ENCODE data around the gene MYO3B. TPM values are rescaled to one million over a fixed set of nuclear protein-coding genes. Genes with fewer than 3 reads are reported as not detected.

MYO3B gene
- total RNA-seq, 1 experiment from 2014 or later = 0.09 TPM

DNA sequence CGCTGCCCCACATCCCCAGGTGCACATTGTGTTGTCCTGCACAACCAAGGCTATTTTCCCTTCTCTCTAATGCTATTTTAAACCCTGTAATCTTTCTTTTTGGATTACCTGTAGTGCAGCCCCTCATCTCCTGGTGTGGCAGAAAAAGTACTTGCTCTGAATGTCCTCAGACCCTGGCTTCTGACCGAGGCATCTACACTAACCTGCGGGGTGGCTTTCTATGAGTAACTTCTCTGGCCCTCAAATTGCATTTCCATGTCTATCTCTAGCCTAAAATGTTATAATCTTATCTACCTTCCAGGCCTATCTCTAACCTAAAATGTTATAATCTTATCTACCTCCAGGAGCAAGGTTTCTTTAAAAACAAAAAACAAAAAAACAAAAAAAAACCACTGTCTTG, 519.0 kb downstream of the MYO3B start:
- no peaks in the 10 kb centered on the region for H3K4me1 ChIP-seq
- H3K4me1 Mint-ChIP-seq (ENCODE audit: low read depth, unreplicated experiment) = peaks cover 22% of the 10 kb centered on the region

DNA sequence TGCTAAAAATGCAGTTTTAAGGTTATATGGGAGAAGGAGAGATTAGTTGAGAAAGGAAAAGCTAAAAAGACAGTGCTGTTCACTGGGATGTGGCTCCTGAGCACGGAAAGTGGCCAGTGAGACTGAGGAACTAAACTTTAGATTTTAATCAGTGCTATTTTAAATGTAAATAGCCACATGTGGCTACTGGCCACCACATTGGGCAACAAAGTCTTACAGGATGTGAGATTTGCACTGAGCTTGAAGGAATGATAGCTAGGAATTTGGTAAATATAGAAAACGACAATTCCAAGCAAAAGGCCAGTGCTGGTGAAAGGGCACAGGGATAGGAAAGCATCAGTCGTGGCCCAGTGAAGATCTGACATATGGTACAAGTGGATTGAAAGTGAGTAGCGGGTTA, 523.1 kb downstream of the MYO3B start:
- no peaks in the 10 kb centered on the region for H3K4me1 ChIP-seq
- no peaks in the 10 kb centered on the region for H3K9me3 ChIP-seq
- Mint-ChIP-seq H3K36me3 (ENCODE audit: insufficient read depth, unreplicated experiment) (no peaks in the 10 kb centered on the region), H3K4me1 (ENCODE audit: low read depth, unreplicated experiment) (peaks cover 19% of the 10 kb centered on the region), H3K4me3 (ENCODE audit: unreplicated experiment) (no peak overlapping the region), H3K9me3 (ENCODE audit: unreplicated experiment) (peaks cover 12% of the 10 kb centered on the region), H3K27me3 (ENCODE audit: insufficient read depth, unreplicated experiment) (no peaks in the 10 kb centered on the region), H3K27ac (ENCODE audit: unreplicated experiment) (no peak overlapping the region)
- DNase-seq = no peak
- H3K4me3 ChIP-seq (ENCODE audit: low read depth, low read length) = no peak overlapping the region
- BruUV-seq (replicated peaks) = no TSS peak
- intact Hi-C loops (cut with micrococcal nuclease; ENCODE audit: unreplicated experiment) = no loop called here
- POLR2A ChIA-PET = no interaction called here
- no peaks in the 10 kb centered on the region for H3K36me3 ChIP-seq (ENCODE audit: control insufficient read depth, insufficient read depth, low read length)
- TF ChIP-seq, protein P1, sequence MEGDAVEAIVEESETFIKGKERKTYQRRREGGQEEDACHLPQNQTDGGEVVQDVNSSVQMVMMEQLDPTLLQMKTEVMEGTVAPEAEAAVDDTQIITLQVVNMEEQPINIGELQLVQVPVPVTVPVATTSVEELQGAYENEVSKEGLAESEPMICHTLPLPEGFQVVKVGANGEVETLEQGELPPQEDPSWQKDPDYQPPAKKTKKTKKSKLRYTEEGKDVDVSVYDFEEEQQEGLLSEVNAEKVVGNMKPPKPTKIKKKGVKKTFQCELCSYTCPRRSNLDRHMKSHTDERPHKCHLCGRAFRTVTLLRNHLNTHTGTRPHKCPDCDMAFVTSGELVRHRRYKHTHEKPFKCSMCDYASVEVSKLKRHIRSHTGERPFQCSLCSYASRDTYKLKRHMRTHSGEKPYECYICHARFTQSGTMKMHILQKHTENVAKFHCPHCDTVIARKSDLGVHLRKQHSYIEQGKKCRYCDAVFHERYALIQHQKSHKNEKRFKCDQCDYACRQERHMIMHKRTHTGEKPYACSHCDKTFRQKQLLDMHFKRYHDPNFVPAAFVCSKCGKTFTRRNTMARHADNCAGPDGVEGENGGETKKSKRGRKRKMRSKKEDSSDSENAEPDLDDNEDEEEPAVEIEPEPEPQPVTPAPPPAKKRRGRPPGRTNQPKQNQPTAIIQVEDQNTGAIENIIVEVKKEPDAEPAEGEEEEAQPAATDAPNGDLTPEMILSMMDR (IDR thresholded peaks at IDR 0.05; ENCODE audit: insufficient read depth in 1 of 2, low read depth in 1 of 2, low read length in 1 of 2, severe bottlenecking in 1 of 2, unreplicated experiment in 1 of 2) = no peak
- no peaks in the 10 kb centered on the region for H3K27me3 ChIP-seq (replicated peaks; ENCODE audit: control insufficient read depth, insufficient read depth, low read length)
- CTCF ChIA-PET = no interaction called here

More for the DNA sequence above, 519.0 kb downstream of the MYO3B start:
- no TSS peak for BruUV-seq (replicated peaks)
- H3K27ac Mint-ChIP-seq (ENCODE audit: unreplicated experiment) = peak overlapping the region; percentile 36
- intact Hi-C loops (cut with micrococcal nuclease; ENCODE audit: unreplicated experiment) = no loop called here
- no peak overlapping the region for H3K4me3 ChIP-seq (ENCODE audit: low read depth, low read length)
- H3K27me3 Mint-ChIP-seq (ENCODE audit: insufficient read depth, unreplicated experiment) = no peaks in the 10 kb centered on the region
- POLR2A ChIA-PET = no interaction called here
- H3K9me3 Mint-ChIP-seq (ENCODE audit: unreplicated experiment) = no peaks in the 10 kb centered on the region
- H3K36me3 ChIP-seq (ENCODE audit: control insufficient read depth, insufficient read depth, low read length) = no peaks in the 10 kb centered on the region
- H3K9me3 ChIP-seq = no peaks in the 10 kb centered on the region
- peak overlapping the region; percentile 7 for H3K4me3 Mint-ChIP-seq (ENCODE audit: unreplicated experiment)
- TF ChIP-seq, protein P1 (IDR thresholded peaks at IDR 0.05; ENCODE audit: insufficient read depth in 1 of 2, low read depth in 1 of 2, low read length in 1 of 2, severe bottlenecking in 1 of 2, unreplicated experiment in 1 of 2) = no peak
- H3K36me3 Mint-ChIP-seq (ENCODE audit: insufficient read depth, unreplicated experiment) = no peaks in the 10 kb centered on the region
- DNase-seq = no peak
- CTCF ChIA-PET = no interaction called here
- no peaks in the 10 kb centered on the region for H3K27me3 ChIP-seq (replicated peaks; ENCODE audit: control insufficient read depth, insufficient read depth, low read length)

DNA sequence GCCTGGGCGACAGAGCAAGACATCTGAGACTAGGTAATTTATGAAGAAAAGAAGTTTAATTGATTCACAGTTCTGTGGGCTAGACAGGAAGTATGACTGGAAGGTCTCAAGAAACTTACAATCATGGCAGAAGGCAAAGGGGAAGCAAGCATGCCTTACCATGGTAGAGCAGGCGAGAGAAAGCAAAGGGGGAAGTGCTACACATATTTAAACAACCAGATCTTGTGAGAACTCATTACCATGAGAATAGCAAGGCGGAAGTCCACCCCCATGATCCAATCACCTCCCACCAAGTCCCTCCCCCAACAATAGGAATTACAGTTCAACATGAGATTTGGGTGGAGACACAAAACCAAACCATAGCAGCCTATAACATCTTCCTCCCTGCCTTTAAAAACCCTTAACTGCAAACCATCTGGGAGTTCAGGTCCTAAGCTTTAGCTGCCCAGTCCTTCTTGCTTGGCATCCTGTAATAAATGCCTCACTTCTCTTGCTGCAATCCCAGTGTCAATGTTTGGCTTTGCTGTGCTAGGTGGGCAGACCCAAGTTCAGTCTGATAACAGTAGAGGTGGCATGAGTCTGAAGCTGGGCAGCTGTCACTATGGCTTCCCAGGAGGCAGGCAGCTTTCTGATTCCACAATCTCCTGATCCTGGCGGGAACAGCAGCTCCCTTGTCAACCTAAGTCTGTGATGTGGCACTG, 526.0 kb downstream of the MYO3B start:
- H3K36me3 ChIP-seq (ENCODE audit: control insufficient read depth, insufficient read depth, low read length) = no peaks in the 10 kb centered on the region

More for the DNA sequence above, 526.0 kb downstream of the MYO3B start:
- ChIA-PET CTCF (no interaction called here), POLR2A (no interaction called here)
- Mint-ChIP-seq H3K9me3 (ENCODE audit: unreplicated experiment) (peaks cover 12% of the 10 kb centered on the region), H3K27me3 (ENCODE audit: insufficient read depth, unreplicated experiment) (no peaks in the 10 kb centered on the region), H3K4me3 (ENCODE audit: unreplicated experiment) (no peak overlapping the region), H3K36me3 (ENCODE audit: insufficient read depth, unreplicated experiment) (no peaks in the 10 kb centered on the region), H3K4me1 (ENCODE audit: low read depth, unreplicated experiment) (peaks cover 14% of the 10 kb centered on the region), H3K27ac (ENCODE audit: unreplicated experiment) (no peak overlapping the region)
- intact Hi-C loops (cut with micrococcal nuclease; ENCODE audit: unreplicated experiment) = no loop called here
- no peaks in the 10 kb centered on the region for H3K4me1 ChIP-seq
- BruUV-seq (replicated peaks) = no TSS peak
- H3K27me3 ChIP-seq (replicated peaks; ENCODE audit: control insufficient read depth, insufficient read depth, low read length) = no peaks in the 10 kb centered on the region
- H3K9me3 ChIP-seq = no peaks in the 10 kb centered on the region
- H3K4me3 ChIP-seq (ENCODE audit: low read depth, low read length) = no peak overlapping the region
- TF ChIP-seq, protein P1 (IDR thresholded peaks at IDR 0.05; ENCODE audit: insufficient read depth in 1 of 2, low read depth in 1 of 2, low read length in 1 of 2, severe bottlenecking in 1 of 2, unreplicated experiment in 1 of 2) = no peak
- DNase-seq = no peak

Data from Caco-2 (cell line).